HepG2 (cell line): Measurements from ENCODE around the gene CPNE8. TPM values are rescaled to one million over a fixed set of nuclear protein-coding genes. Genes with fewer than 3 reads are reported as not detected.

Experiments used
- ATAC-seq: fragments of 200-7000 bp; cut with Tn5 transposase; 3 replicates; pipeline ENCODE4 v1.9.1; 2020; ENCODE audit warnings: mild to moderate bottlenecking, moderate library complexity
- BruUV-seq: library from RNA; stranded (reverse); fragments of 400-500 nt; replicated peaks from 2 replicates; lab custom pipeline; 2021; lab: Mats Ljungman, UMichigan
- CTCF ChIA-PET: fragments of 300-600 bp; formaldehyde crosslinking; extraction: SDS; loops from one replicate; lab custom pipeline; 2021; ENCODE audit warnings: low total read pairs, inconsistent platforms, low intra/inter-chr PET ratio; lab: Yijun Ruan, JAX
- POLR2A ChIA-PET: fragments of 350-600 bp; sonication (Branson Sonifier 250); formaldehyde crosslinking; loops from one replicate; lab custom pipeline; 2020; ENCODE audit warnings: antibody characterized with exemption, inconsistent platforms; lab: Yijun Ruan, JAX
- DNase-seq: peaks from one replicate; pipeline ENCODE4 v3.0.0-alpha.2; 2015; ENCODE audit warnings: low spot score
- FAIRE-seq: peaks from 3 replicates; lab custom pipeline; 2011; peaks lifted over from hg19 to GRCh38; lab: Jason Lieb, UNC
- H2AFZ ChIP-seq: one replicate; pipeline ENCODE4 v1.6.1; 2011; ENCODE audit warnings: low read length, inconsistent platforms
- H3K27ac ChIP-seq: fragments of 300-600 bp; 3 replicates; pipeline ENCODE4 v1.8.0; 2011; ENCODE audit warnings: mixed run types, mild to moderate bottlenecking, mixed read lengths, low read length, inconsistent platforms; ENCODE audit not compliant: insufficient read depth; ENCODE audit errors: extremely low read length
- H3K27me3 ChIP-seq, 2 experiments: fragments of 200-600 bp in 1 of 2; 2 replicates in 1 of 2; 3 replicates in 1 of 2; pipeline versions ENCODE4 v1.6.0 to v1.8.0; 2011; ENCODE audit warnings: low read length in 2 of 2, mild to moderate bottlenecking in 2 of 2, moderate library complexity in 2 of 2, inconsistent platforms in 1 of 2; ENCODE audit not compliant: insufficient read depth in 2 of 2, control insufficient read depth in 1 of 2
- H3K36me3 ChIP-seq, 2 experiments: fragments of 200-600 bp in 1 of 2; replicated peaks in 1 of 2; 2 replicates in 1 of 2; 3 replicates in 1 of 2; pipeline versions ENCODE4 v1.5.1 to v1.8.0; 2011; ENCODE audit warnings: low read length in 2 of 2, inconsistent platforms in 1 of 2; ENCODE audit not compliant: insufficient read depth in 2 of 2, control insufficient read depth in 1 of 2
- H3K4me1 ChIP-seq: 2 replicates; pipeline ENCODE4 v1.5.1; 2012; ENCODE audit warnings: low read length, inconsistent platforms; ENCODE audit not compliant: insufficient read depth
- H3K4me2 ChIP-seq: 2 replicates; pipeline ENCODE4 v1.6.0; 2011; ENCODE audit warnings: low read depth, low read length, inconsistent platforms
- H3K4me3 ChIP-seq, 3 experiments: fragments of 200-600 bp in 1 of 3; sonication (generic), shearing (Covaris generic) in 1 of 3; replicated peaks in 1 of 3; 2 replicates each; pipeline ENCODE4 v1.5.1; 2011 to 2016; ENCODE audit warnings: low read length in 3 of 3, inconsistent platforms in 2 of 3, low read depth in 2 of 3, mild to moderate bottlenecking in 2 of 3, control low read depth in 1 of 3, mixed read lengths in 1 of 3; ENCODE audit not compliant: insufficient read depth in 1 of 3
- H3K79me2 ChIP-seq: one replicate; pipeline ENCODE4 v1.6.1; 2011; ENCODE audit warnings: low read length, inconsistent platforms; ENCODE audit not compliant: insufficient read depth
- H3K9ac ChIP-seq: 2 replicates; pipeline ENCODE4 v1.6.0; 2011; ENCODE audit warnings: mild to moderate bottlenecking, low read depth, low read length, inconsistent platforms; ENCODE audit not compliant: insufficient read depth
- H3K9me3 ChIP-seq: 2 replicates; pipeline ENCODE4 v1.5.1; 2012; ENCODE audit warnings: mild to moderate bottlenecking, low read length
- H4K20me1 ChIP-seq: 2 replicates; pipeline ENCODE4 v1.6.0; 2011; ENCODE audit warnings: inconsistent platforms, mild to moderate bottlenecking, low read length, moderate library complexity; ENCODE audit not compliant: insufficient read depth
- CEBPZ ChIP-seq: IDR thresholded peaks from 2 replicates; pipeline ENCODE4 v1.6.1; 2012; ENCODE audit warnings: low read length, improper control_type of control experiment
- EZH2 ChIP-seq: conservative IDR thresholded peaks from 2 replicates; pipeline ENCODE4 v1.6.1; 2012; ENCODE audit warnings: mild to moderate bottlenecking, low read depth, low read length, moderate library complexity
- HMG20B ChIP-seq: conservative IDR thresholded peaks from 2 replicates; pipeline ENCODE4 v1.6.1; 2016; ENCODE audit warnings: missing genetic modification reagents, missing compliant biosample characterization
- HNF1B ChIP-seq: sonication (generic); formaldehyde crosslinking; IDR thresholded peaks from 2 replicates; pipeline ENCODE4 v1.5.1; 2020; ENCODE audit warnings: mild to moderate bottlenecking, moderate library complexity, missing genetic modification reagents
- HNF4A ChIP-seq: sonication (generic); formaldehyde crosslinking; IDR thresholded peaks from 2 replicates; pipeline ENCODE4 v1.4.0; 2020; ENCODE audit warnings: missing genetic modification reagents
- MYNN ChIP-seq: sonication (generic); formaldehyde crosslinking; IDR thresholded peaks from 2 replicates; pipeline ENCODE4 v1.4.0; 2020; ENCODE audit warnings: mild to moderate bottlenecking, low read depth, missing genetic modification reagents
- NR2C2 ChIP-seq: sonication (generic); formaldehyde crosslinking; IDR thresholded peaks from 2 replicates; pipeline ENCODE4 v1.4.0; 2020; ENCODE audit warnings: missing genetic modification reagents, mild to moderate bottlenecking, moderate library complexity, borderline replicate concordance
- RCOR2 ChIP-seq: IDR thresholded peaks from 2 replicates; pipeline ENCODE4 v1.6.1; 2016; ENCODE audit warnings: missing biosample characterization, missing genetic modification reagents
- RNF2 ChIP-seq: fragments of 450-650 bp; conservative IDR thresholded peaks from 2 replicates; pipeline ENCODE4 v1.6.1; 2016; ENCODE audit warnings: low read depth
- SAP130 ChIP-seq: IDR thresholded peaks from 2 replicates; pipeline ENCODE4 v1.6.1; 2016; ENCODE audit warnings: low read depth
- SIN3A ChIP-seq: IDR thresholded peaks from 2 replicates; pipeline ENCODE4 v1.6.1; 2011; ENCODE audit warnings: low read depth, mild to moderate bottlenecking, control low read depth, low read length, borderline replicate concordance
- ZC3H4 ChIP-seq: sonication (generic); formaldehyde crosslinking; IDR thresholded peaks from 2 replicates; pipeline ENCODE4 v1.4.0; 2020; ENCODE audit warnings: missing genetic modification reagents, borderline replicate concordance
- ZNF264 ChIP-seq: sonication (generic); formaldehyde crosslinking; IDR thresholded peaks from 2 replicates; pipeline ENCODE4 v1.4.0; 2020; ENCODE audit warnings: missing genetic modification reagents
- ZNF607 ChIP-seq: sonication (generic); formaldehyde crosslinking; IDR thresholded peaks from 2 replicates; pipeline ENCODE4 v1.5.1; 2020; ENCODE audit warnings: missing genetic modification reagents, mild to moderate bottlenecking, borderline replicate concordance
- ZNF709 ChIP-seq: sonication (generic); formaldehyde crosslinking; IDR thresholded peaks from 2 replicates; pipeline ENCODE4 v1.5.0; 2020; ENCODE audit warnings: mild to moderate bottlenecking, missing genetic modification reagents
- WGBS: methylation state at CpG from one replicate; pipeline ENCODE4 v1.1.6; 2017; ENCODE audit warnings: low lambda C conversion rate; 5-methylcytosine and 5-hydroxymethylcytosine counted together
- in situ Hi-C: cut with HindIII; loops from 2 replicates; pipeline ENCODE4 v1.10.0; 2017; ENCODE audit warnings: low pct_unique_long_range_greater_than_20kb; ENCODE audit not compliant: extremely low pct_ligation_motif_present
- intact Hi-C: fragments of 100-400 bp; cut with micrococcal nuclease; formaldehyde crosslinking; loops from one replicate; pipeline ENCODE4 v1.10.0; 2022; ENCODE audit not compliant: unreplicated experiment
- polyA plus RNA-seq, 8 experiments: library from polyadenylated mRNA; depleted of rRNA in 3 of 8; stranded (reverse) in 7 of 8; unstranded in 1 of 8; fragments of >200 nt; fragmentation: Illumina TruSeq in 4 of 8; extraction: Trizol in 4 of 8; gene quantifications; 2 replicates each; pipeline versions ENCODE4 v1.2.1 to v1.2.3, GENCODE V29; 2011 to 2016; ENCODE audit warnings: low read depth in 4 of 8, missing spikeins in 1 of 8, mixed read lengths in 1 of 8; ENCODE audit not compliant: insufficient read depth in 1 of 8
- total RNA-seq, 5 experiments: library from RNA; depleted of rRNA; stranded (reverse); fragments of >200 nt; fragmentation: Illumina TruSeq; extraction: Trizol; gene quantifications; 2 replicates each; pipeline ENCODE4 v1.2.3, GENCODE V29; 2016; ENCODE audit warnings: low read depth in 1 of 5
- TF ChIP-seq, protein P1 (sequence below): sonication (generic); formaldehyde crosslinking; IDR thresholded peaks from 2 replicates; pipeline ENCODE4 v1.5.0; 2020; ENCODE audit warnings: missing genetic modification reagents
- TF ChIP-seq, protein P2 (sequence below): sonication (generic); formaldehyde crosslinking; IDR thresholded peaks from 2 replicates; pipeline ENCODE4 v1.8.0; 2022; ENCODE audit warnings: low read depth, missing genetic modification reagents

The CPNE8 gene
- total and polyA plus RNA-seq, 2 of the 13 experiments (the other 11 are each of a cell fraction or from before 2014, with no cell fraction given), result 2.4 to 2.7 TPM

DNA sequence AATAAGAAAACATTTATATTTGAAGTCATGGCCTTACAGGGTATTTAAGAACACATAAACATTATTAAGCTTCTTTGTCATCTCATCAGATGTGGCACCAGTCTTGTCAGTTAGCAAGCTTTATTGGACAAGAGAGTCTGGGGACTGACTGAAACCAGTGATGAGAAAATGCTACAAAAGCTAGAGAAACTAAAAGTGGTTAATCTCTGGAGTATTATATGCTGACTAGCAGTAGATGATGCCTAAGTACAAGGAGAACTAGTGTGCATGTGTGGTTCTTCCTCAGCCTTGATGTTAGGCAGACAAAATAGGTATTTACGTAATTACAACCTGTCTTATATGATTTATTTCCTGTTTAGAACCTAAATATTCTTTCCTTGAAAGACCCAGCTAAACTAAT is 176.5 kb downstream of the CPNE8 start (continued):
- TF ChIP-seq HNF1B (CRISPR knock-in tag) (no peak), ZNF607 (CRISPR knock-in tag) (no peak), MYNN (CRISPR knock-in tag) (no peak)

DNA sequence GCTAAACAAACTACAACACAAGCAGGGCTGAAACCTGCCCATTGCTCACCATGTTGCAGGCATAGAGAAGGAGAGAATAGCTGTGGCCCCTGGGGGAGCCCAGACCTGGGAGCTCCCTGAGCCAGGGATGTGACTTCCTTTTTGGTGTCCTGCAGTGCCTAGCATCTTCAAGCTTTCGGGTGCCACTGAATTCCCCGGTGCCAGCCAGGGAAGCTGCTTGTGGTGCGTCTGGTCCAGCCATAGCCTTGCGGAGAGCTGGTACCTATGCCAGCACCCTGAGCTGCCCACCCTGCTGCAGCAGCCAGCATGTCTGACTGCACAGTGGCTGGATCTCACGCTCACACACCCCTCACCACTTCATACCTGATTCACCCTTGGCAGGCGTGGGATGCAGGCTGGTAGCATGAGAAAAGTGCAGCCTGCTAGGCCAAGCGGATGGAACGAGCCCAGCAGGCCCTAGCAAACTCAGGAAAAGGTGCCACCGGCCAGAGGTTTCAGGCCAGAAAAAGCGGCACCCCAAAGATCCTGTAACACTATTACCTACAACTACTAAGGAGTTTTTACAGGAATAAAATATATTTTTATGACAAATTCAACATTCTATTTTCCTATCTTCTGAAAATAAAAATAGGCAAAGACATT is 183.7 kb downstream of the CPNE8 start:
- CTCF ChIA-PET, result no interaction called here
- Histone ChIP-seq H3K4me1 (no peaks in the 10 kb centered on the region), H3K9me3 (no peaks in the 10 kb centered on the region), H3K4me2 (no peak overlapping the region), H3K36me3 (no peaks in the 10 kb centered on the region), H2AFZ (no peak overlapping the region), H3K27me3 (no peaks in the 10 kb centered on the region), H3K4me3 (no peak overlapping the region), H4K20me1 (no peaks in the 10 kb centered on the region), H3K79me2 (no peaks in the 10 kb centered on the region), H3K9ac (no peak overlapping the region), H3K27ac (no peak overlapping the region)
- in situ Hi-C loops (no loop called here), intact Hi-C loops (no loop called here)
- POLR2A ChIA-PET, result no interaction called here
- DNase-seq, result no peak
- BruUV-seq, result no TSS peak
- no peak for FAIRE-seq
- ATAC-seq, result no peak
- WGBS, result 34% methylated on average over 6 of the region's 10 CpGs
- TF ChIP-seq EZH2, result no peak
- TF ChIP-seq SIN3A, result no peak
- TF ChIP-seq ZNF264 (CRISPR knock-in tag), result no peak
- no peak for TF ChIP-seq RCOR2
- no peak for TF ChIP-seq NR2C2 (CRISPR knock-in tag)
- TF ChIP-seq ZNF709 (CRISPR knock-in tag), result no peak
- TF ChIP-seq CEBPZ, result no peak
- TF ChIP-seq ZC3H4 (CRISPR knock-in tag), result no peak
- no peak for TF ChIP-seq SAP130 (CRISPR knock-in tag)
- TF ChIP-seq, protein P1, sequence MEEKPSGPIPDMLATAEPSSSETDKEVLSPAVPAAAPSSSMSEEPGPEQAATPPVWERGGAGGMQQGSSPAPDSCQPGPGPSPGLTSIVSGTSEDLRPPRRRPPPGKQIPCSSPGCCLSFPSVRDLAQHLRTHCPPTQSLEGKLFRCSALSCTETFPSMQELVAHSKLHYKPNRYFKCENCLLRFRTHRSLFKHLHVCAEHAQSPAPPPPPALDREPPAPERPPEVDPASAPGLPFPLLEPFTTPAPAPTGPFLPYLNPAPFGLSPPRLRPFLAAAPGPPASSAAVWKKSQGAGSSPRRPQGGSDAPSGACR (CRISPR knock-in tag), result no peak
- TF ChIP-seq HMG20B (CRISPR knock-in tag), result no peak
- TF ChIP-seq, protein P2, sequence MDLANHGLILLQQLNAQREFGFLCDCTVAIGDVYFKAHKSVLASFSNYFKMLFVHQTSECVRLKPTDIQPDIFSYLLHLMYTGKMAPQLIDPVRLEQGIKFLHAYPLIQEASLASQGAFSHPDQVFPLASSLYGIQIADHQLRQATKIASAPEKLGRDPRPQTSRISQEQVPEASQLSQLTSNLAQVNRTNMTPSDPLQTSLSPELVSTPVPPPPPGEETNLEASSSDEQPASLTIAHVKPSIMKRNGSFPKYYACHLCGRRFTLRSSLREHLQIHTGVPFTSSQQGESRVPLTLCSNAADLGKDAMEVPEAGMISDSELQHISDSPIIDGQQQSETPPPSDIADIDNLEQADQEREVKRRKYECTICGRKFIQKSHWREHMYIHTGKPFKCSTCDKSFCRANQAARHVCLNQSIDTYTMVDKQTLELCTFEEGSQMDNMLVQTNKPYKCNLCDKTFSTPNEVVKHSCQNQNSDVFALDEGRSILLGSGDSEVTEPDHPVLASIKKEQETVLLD (CRISPR knock-in tag), result no peak
- TF ChIP-seq RNF2, result no peak
- TF ChIP-seq HNF4A (CRISPR knock-in tag), result no peak
